A673 (cell line): ENCODE data around the gene CDK14. TPM values are rescaled to one million over a fixed set of nuclear protein-coding genes. Genes with fewer than 3 reads are reported as not detected.

Source experiments
- BruUV-seq: library from RNA; stranded (reverse); fragments of 400-500 nt; replicated peaks from 2 replicates; lab custom pipeline; 2021; lab: Mats Ljungman, UMichigan
- CTCF ChIA-PET: fragments of 300-600 bp; sonication (Branson Sonifier 250); formaldehyde crosslinking; loops from one replicate; lab custom pipeline; 2022; ENCODE audit warnings: antibody characterized with exemption; lab: Charles Lee
- POLR2A ChIA-PET: fragments of 300-600 bp; sonication (Branson Sonifier 250); formaldehyde crosslinking; loops from one replicate; lab custom pipeline; 2022; ENCODE audit warnings: antibody characterized with exemption; ENCODE audit not compliant: low non-redundant PET; lab: Charles Lee
- DNase-seq: peaks from one replicate; pipeline ENCODE4 v3.0.0-alpha.2; 2015; ENCODE audit warnings: low spot score
- H3K27ac ChIP-seq: fragments of 200-600 bp; sonication (generic); 2 replicates; pipeline ENCODE4 v1.5.1; 2016; ENCODE audit warnings: mixed run types, low read depth, mild to moderate bottlenecking, mixed read lengths, antibody characterized with exemption, low read length; ENCODE audit not compliant: poor library complexity, severe bottlenecking
- H3K27me3 ChIP-seq: fragments of 200-600 bp; sonication (generic); replicated peaks from 2 replicates; pipeline ENCODE4 v1.6.1; 2017; ENCODE audit warnings: mixed run types, low read depth, mild to moderate bottlenecking, mixed read lengths, antibody characterized with exemption, low read length; ENCODE audit not compliant: insufficient read depth, poor library complexity
- H3K36me3 ChIP-seq: fragments of 200-600 bp; sonication (generic); 2 replicates; pipeline ENCODE4 v1.6.1; 2016; ENCODE audit warnings: mixed run types, mild to moderate bottlenecking, mixed read lengths, antibody characterized with exemption, low read length; ENCODE audit not compliant: insufficient read depth, poor library complexity, severe bottlenecking
- H3K4me1 ChIP-seq: fragments of 200-600 bp; sonication (generic); 2 replicates; pipeline ENCODE4 v1.6.1; 2017; ENCODE audit warnings: mixed run types, mild to moderate bottlenecking, mixed read lengths, antibody characterized with exemption, low read length; ENCODE audit not compliant: insufficient read depth, poor library complexity, severe bottlenecking
- H3K4me3 ChIP-seq: fragments of 200-600 bp; sonication (generic); 2 replicates; pipeline ENCODE4 v1.5.1; 2016; ENCODE audit warnings: low read depth, mixed run types, mild to moderate bottlenecking, mixed read lengths, low read length; ENCODE audit not compliant: poor library complexity, severe bottlenecking
- H3K9me3 ChIP-seq: fragments of 200-600 bp; sonication (generic); 2 replicates; pipeline ENCODE4 v1.6.1; 2016; ENCODE audit warnings: mixed run types, low read depth, mild to moderate bottlenecking, mixed read lengths, antibody characterized with exemption, low read length; ENCODE audit not compliant: poor library complexity, severe bottlenecking
- CTCF ChIP-seq: fragments of 300-800, 200-600 bp; sonication (generic); conservative IDR thresholded peaks from 2 replicates; pipeline ENCODE4 v1.5.1; 2017; ENCODE audit warnings: low read depth, mild to moderate bottlenecking, antibody characterized with exemption, low read length, moderate library complexity, mixed read lengths
- EZH2 ChIP-seq: fragments of 200-600 bp; sonication (generic); IDR thresholded peaks from 2 replicates; pipeline ENCODE4 v1.6.1; 2017; ENCODE audit warnings: borderline replicate concordance, low read depth, mild to moderate bottlenecking, mixed read lengths, antibody characterized with exemption, low read length; ENCODE audit not compliant: poor library complexity, severe bottlenecking
- intact Hi-C: fragments of 100-400 bp; cut with micrococcal nuclease; formaldehyde crosslinking; loops from one replicate; pipeline ENCODE4 v1.10.0; 2022; ENCODE audit not compliant: unreplicated experiment
- total RNA-seq: library from RNA; stranded (reverse); gene quantifications from 2 replicates; pipeline ENCODE4 v1.2.3, GENCODE V29; 2021

The CDK14 gene
- total RNA-seq, 1 experiment from 2014 or later, result 128 TPM

- Histone ChIP-seq H3K36me3 (no peaks in the 10 kb centered on the region), H3K27me3 (no peaks in the 10 kb centered on the region), H3K4me3 (no peak overlapping the region), H3K9me3 (no peaks in the 10 kb centered on the region), H3K27ac (no peak overlapping the region), H3K4me1 (peaks cover 26% of the 10 kb centered on the region)
- ChIA-PET CTCF (no interaction called here), POLR2A (no interaction called here)
- intact Hi-C loops, result loop anchor here (5.0 kb wide), 1 partner anchor 409 kb away; no protein-coding TSS in a partner anchor
- DNase-seq, result no peak
- no TSS peak for BruUV-seq
- TF ChIP-seq CTCF (no peak), EZH2 (no peak)
Measured at GRCh38 chr7:91030680-91031380, 434.7 kb downstream of the CDK14 start.

GRCh38 chr7:91031757-91032156 lies 435.6 kb downstream of the CDK14 start:
- BruUV-seq, result no TSS peak
- Histone ChIP-seq H3K4me3 (no peak overlapping the region), H3K36me3 (no peaks in the 10 kb centered on the region), H3K27ac (no peak overlapping the region), H3K27me3 (no peaks in the 10 kb centered on the region), H3K4me1 (peaks cover 26% of the 10 kb centered on the region), H3K9me3 (no peaks in the 10 kb centered on the region)
- intact Hi-C loops, result loop anchor here (5.0 kb wide), 1 partner anchor 409 kb away; no protein-coding TSS in a partner anchor
- TF ChIP-seq EZH2 (no peak), CTCF (no peak)
- POLR2A ChIA-PET, result no interaction called here
- no peak for DNase-seq
- CTCF ChIA-PET, result no interaction called here

GRCh38 chr7:91033574-91033973 lies 437.5 kb downstream of the CDK14 start:
- H3K27ac ChIP-seq, result peak overlapping the region; percentile 45
- H3K4me1 ChIP-seq, result peaks cover 26% of the 10 kb centered on the region
- H3K36me3 ChIP-seq, result no peaks in the 10 kb centered on the region
- ChIA-PET POLR2A (no interaction called here), CTCF (interaction anchor here (3.1 kb wide), 1 partner anchor 578 kb away, joined by 16 read pairs; no protein-coding TSS in a partner anchor)
- peak; percentile 42 for DNase-seq
- no peaks in the 10 kb centered on the region for H3K27me3 ChIP-seq
- intact Hi-C loops, result loop anchor here (5.0 kb wide), 1 partner anchor 411 kb away; no protein-coding TSS in a partner anchor
- H3K4me3 ChIP-seq, result no peak overlapping the region
- no peaks in the 10 kb centered on the region for H3K9me3 ChIP-seq
- no TSS peak for BruUV-seq
- TF ChIP-seq EZH2 (no peak), CTCF (no peak)
